K562 (cell line): ENCODE data around the gene BIN1. TPM values are rescaled to one million over a fixed set of nuclear protein-coding genes. Genes with fewer than 3 reads are reported as not detected.

Experiments
- ARID4B ChIP-seq: sonication (generic); formaldehyde crosslinking; IDR thresholded peaks from 2 replicates; pipeline ENCODE4 v1.8.0; 2022; ENCODE audit warnings: mild to moderate bottlenecking, missing genetic modification reagents
- ARNT ChIP-seq, 2 experiments: fragments of 450-650 bp; IDR thresholded peaks; 2 replicates each; pipeline ENCODE4 v1.6.1; 2016; ENCODE audit warnings: mild to moderate bottlenecking in 1 of 2
- CBX1 ChIP-seq: sonication (generic); IDR thresholded peaks from 2 replicates; pipeline ENCODE4 v1.6.1; 2016; ENCODE audit warnings: antibody characterized with exemption, low read depth, mild to moderate bottlenecking
- CBX8 ChIP-seq: fragments of 200-600 bp; sonication (generic); IDR thresholded peaks from 2 replicates; pipeline ENCODE4 v1.6.1; 2012; ENCODE audit warnings: borderline replicate concordance, mixed run types, low read depth, mild to moderate bottlenecking, moderate library complexity, mixed read lengths, low read length, control low read depth, inconsistent platforms; ENCODE audit not compliant: poor library complexity, severe bottlenecking; ENCODE audit errors: extremely low read depth
- ETV6 ChIP-seq, 3 experiments: fragments of 150-350 bp in 1 of 3; sonication (generic) in 1 of 3; formaldehyde crosslinking in 1 of 3; IDR thresholded peaks; 2 replicates each; pipeline versions ENCODE4 v1.6.1 to v1.8.0; 2014 to 2022; ENCODE audit warnings: borderline replicate concordance in 2 of 3, low read depth in 2 of 3, antibody characterized with exemption in 1 of 3, low read length in 1 of 3, mild to moderate bottlenecking in 1 of 3, missing genetic modification reagents in 1 of 3
- HDAC2 ChIP-seq: fragments of 450-650 bp; IDR thresholded peaks from 2 replicates; pipeline ENCODE4 v1.6.1; 2016; ENCODE audit warnings: mild to moderate bottlenecking
- IRF1 ChIP-seq: sonication (generic); formaldehyde crosslinking; IDR thresholded peaks from 2 replicates; pipeline ENCODE4 v1.8.0; 2022; ENCODE audit warnings: missing genetic modification reagents, mild to moderate bottlenecking, borderline replicate concordance
- KDM4B ChIP-seq, 2 experiments: fragments of 450-650 bp in 1 of 2; sonication (generic) in 1 of 2; IDR thresholded peaks; 2 replicates each; pipeline ENCODE4 v1.6.1; 2016 to 2017; ENCODE audit warnings: borderline replicate concordance in 2 of 2, antibody characterized with exemption in 1 of 2, low read depth in 1 of 2, mild to moderate bottlenecking in 1 of 2
- MCM3 ChIP-seq: fragments of 450-650 bp; IDR thresholded peaks from 2 replicates; pipeline ENCODE4 v1.6.1; 2016
- MEF2D ChIP-seq: conservative IDR thresholded peaks from 2 replicates; pipeline ENCODE4 v1.6.1; 2016; ENCODE audit warnings: low read depth, missing genetic modification characterization, missing compliant biosample characterization
- NFE2L1 ChIP-seq: fragments of 450-650 bp; IDR thresholded peaks from 2 replicates; pipeline ENCODE4 v1.6.1; 2016; ENCODE audit warnings: missing genetic modification characterization, low read depth, mild to moderate bottlenecking, missing compliant biosample characterization, moderate library complexity, borderline replicate concordance
- PPARD ChIP-seq: fragments of 250-450 bp; sonication (Bioruptor Pico); IDR thresholded peaks from 2 replicates; pipeline ENCODE4 v1.8.0; 2022; ENCODE audit warnings: inconsistent platforms, mild to moderate bottlenecking, moderate library complexity
- RAD51 ChIP-seq: fragments of 450-650 bp; IDR thresholded peaks from 2 replicates; pipeline ENCODE4 v1.7.1; 2016; ENCODE audit warnings: low read depth, mild to moderate bottlenecking, borderline replicate concordance
- RBM14 ChIP-seq: fragments of 200-400 bp; formaldehyde crosslinking; IDR thresholded peaks from 2 replicates; pipeline ENCODE4 v1.6.1; 2018; ENCODE audit warnings: low read depth, mild to moderate bottlenecking, low read length, moderate library complexity, borderline replicate concordance; ENCODE audit not compliant: insufficient read depth
- SNIP1 ChIP-seq: fragments of 450-650 bp; IDR thresholded peaks from 2 replicates; pipeline ENCODE4 v1.7.1; 2017; ENCODE audit warnings: low read depth, mild to moderate bottlenecking
- SRSF3 ChIP-seq: fragments of 200-400 bp; formaldehyde crosslinking; IDR thresholded peaks from 2 replicates; pipeline ENCODE4 v1.6.1; 2016; ENCODE audit warnings: mild to moderate bottlenecking, low read length, moderate library complexity; ENCODE audit not compliant: insufficient read depth
- SRSF7 ChIP-seq: fragments of 200-400 bp; formaldehyde crosslinking; optimal IDR thresholded peaks from 2 replicates; pipeline ENCODE3; 2017; ENCODE audit warnings: mild to moderate bottlenecking, low read depth, low read length
- TAF15 ChIP-seq: fragments of 200-400 bp; formaldehyde crosslinking; IDR thresholded peaks from 2 replicates; pipeline ENCODE4 v1.6.1; 2017; ENCODE audit warnings: mild to moderate bottlenecking, low read depth, low read length, moderate library complexity
- VEZF1 ChIP-seq: fragments of 200-800 bp; sonication (Bioruptor generic); IDR thresholded peaks from 2 replicates; pipeline ENCODE4 v1.6.1; 2017; ENCODE audit warnings: missing genetic modification characterization, missing compliant biosample characterization
- ZNF584 ChIP-seq: fragments of 200-800 bp; sonication (Bioruptor generic); IDR thresholded peaks from 2 replicates; pipeline ENCODE4 v1.6.1; 2016; ENCODE audit warnings: low read depth, mild to moderate bottlenecking, missing genetic modification characterization, missing compliant biosample characterization
- polyA plus RNA-seq, 8 experiments: library from polyadenylated mRNA; depleted of rRNA in 4 of 8; stranded (reverse) in 5 of 8; unstranded in 3 of 8; fragments of >200 nt; fragmentation: Nextera tagmentation in 2 of 8; fragmentation: Illumina TruSeq in 1 of 8; extraction: Ambion mirVana in 2 of 8; extraction: Trizol in 1 of 8; gene quantifications; 2 replicates each; pipeline versions ENCODE4 v1.2.1 to v1.2.3, GENCODE V29; 2011 to 2014; ENCODE audit warnings: inconsistent platforms in 1 of 8, missing spikeins in 1 of 8
- total RNA-seq, 7 experiments: library from RNA; depleted of rRNA in 6 of 7; stranded (reverse); fragments of >200 nt in 6 of 7; fragmentation: Illumina TruSeq in 2 of 7; extraction: Trizol in 2 of 7; gene quantifications; 2 replicates each; pipeline versions ENCODE4 v1.2.1 to v1.2.3, GENCODE V29; 2011 to 2021; ENCODE audit warnings: low replicate concordance in 1 of 7

Gene BIN1
- total and polyA plus RNA-seq, 9 of the 15 experiments (the other 6 are each of a cell fraction or from before 2014, with no cell fraction given): 0.04 to 2.8 (median 0.79) TPM; not detected in 1

- TF ChIP-seq MCM3: no peak
- TF ChIP-seq KDM4B (IDR thresholded peaks at IDR 0.05; ENCODE audit: borderline replicate concordance in 2 of 2, low read depth in 1 of 2): 0 out of 4 replicates have a peak, but pooled peaks of 1 of the 2 experiments have one; percentile 56
- TF ChIP-seq ARNT (IDR thresholded peaks at IDR 0.05): peak in 1 of 2 experiments; percentile 77; a peak in 2 of 4 replicates
- TF ChIP-seq SNIP1: no peak
- peak; percentile 80 for TF ChIP-seq VEZF1 (CRISPR knock-in tag)
- peak; percentile 79 for TF ChIP-seq CBX1
- no peak for TF ChIP-seq IRF1 (CRISPR knock-in tag)
- no peak for TF ChIP-seq NFE2L1 (tag)
- TF ChIP-seq ZNF584 (CRISPR knock-in tag): peak; percentile 93
- no peak for TF ChIP-seq PPARD (CRISPR knock-in tag)
- TF ChIP-seq RAD51: peak; percentile 64
- no peak for TF ChIP-seq TAF15
- no peak for TF ChIP-seq CBX8
- TF ChIP-seq ARID4B (CRISPR knock-in tag): peak; percentile 43; the same call in 1 of the 2 replicates
- no peak for TF ChIP-seq MEF2D
- peak in 1 of 2 experiments; percentile 80; a peak in 2 of 4 replicates for TF ChIP-seq ETV6 (IDR thresholded peaks at IDR 0.05; ENCODE audit: borderline replicate concordance in 1 of 2, low read depth in 2 of 2, low read length in 1 of 2)
- TF ChIP-seq ETV6 (CRISPR knock-in tag; IDR thresholded peaks at IDR 0.05; ENCODE audit: borderline replicate concordance): no peak
- no peak for TF ChIP-seq SRSF3
- TF ChIP-seq RBM14: no peak
- TF ChIP-seq SRSF7: no peak
- peak; percentile 78 for TF ChIP-seq HDAC2
Measured at GRCh38 chr2:127064642-127065250, 42.2 kb downstream of the BIN1 start (continued).
